Esophagus muscularis mucosa (tissue), 4 donors: ENCODE results near the gene RAP2A.

Source experiments
- CTCF ChIP-seq, 3 experiments: fragments of 200-600 bp in 2 of 3; fragments of 450-650 bp in 1 of 3; sonication (generic) in 2 of 3; IDR thresholded peaks; one replicate each; pipeline ENCODE4 v1.5.1; 2017 to 2019; ENCODE audit warnings: antibody characterized with exemption in 3 of 3, mild to moderate bottlenecking in 2 of 3, moderate library complexity in 1 of 3
- EP300 ChIP-seq: sonication (generic); formaldehyde crosslinking; IDR thresholded peaks from one replicate; pipeline ENCODE4 v1.6.1; 2017; ENCODE audit warnings: antibody characterized with exemption
- POLR2A ChIP-seq: fragments of 450-650 bp; IDR thresholded peaks from one replicate; pipeline ENCODE4 v1.6.1; 2017; ENCODE audit warnings: antibody characterized with exemption, moderate library complexity, mild to moderate bottlenecking, low read depth

DNA sequence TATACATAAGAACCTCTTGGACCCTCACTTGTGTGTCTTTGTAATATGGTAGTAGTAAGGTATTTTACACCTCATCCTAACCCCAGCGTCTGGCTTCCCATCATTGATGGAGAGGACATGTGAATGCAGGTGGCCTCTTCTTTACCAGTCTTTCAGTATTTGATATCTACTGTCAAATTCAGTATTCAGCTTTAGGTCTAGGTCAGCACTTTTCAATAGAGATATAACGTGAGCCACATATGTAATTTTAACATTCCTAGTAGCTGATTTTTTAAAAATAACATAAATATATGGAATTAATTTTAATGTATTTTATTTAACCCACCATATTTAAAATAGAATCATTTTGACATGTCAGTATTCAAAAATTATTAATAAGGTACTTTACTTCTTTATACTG is 2.9 kb downstream of the RAP2A start:
- TF ChIP-seq CTCF (IDR thresholded peaks at IDR 0.05) (no peak), POLR2A (no peak), EP300 (no peak)
